SK-MEL-5 (cell line): ENCODE measurements around the gene SLC5A9. TPM values are rescaled to one million over a fixed set of nuclear protein-coding genes. Genes with fewer than 3 reads are reported as not detected.
A peak's percentile ranks its signal among the peaks of the same experiment; 100 is the strongest.

ENCODE experiments used
- DNase-seq: peaks from one replicate; pipeline ENCODE4 v3.0.0-alpha.2; 2016; ENCODE audit warnings: low read depth, low spot score
- in situ Hi-C: cut with HindIII; loops from 2 replicates; pipeline ENCODE4 v1.10.0; 2016; ENCODE audit warnings: low sequenced_read_pairs, high pct_unique_total_duplicates, low pct_unique_long_range_greater_than_20kb
- polyA plus RNA-seq, 2 experiments: library from polyadenylated mRNA; depleted of rRNA; stranded (reverse); fragments of >200 nt; gene quantifications; 2 replicates each; pipeline ENCODE4 v1.2.3, GENCODE V29; 2015
- total RNA-seq: library from RNA; depleted of rRNA; stranded (reverse); fragments of >200 nt; shearing (Covaris generic); gene quantifications from 2 replicates; pipeline ENCODE4 v1.2.3, GENCODE V29; 2014; rRNA removed

The SLC5A9 gene
- 0.74 and 0.85 TPM in 2 replicates for total RNA-seq
- 0.27 and 0.99 TPM in 2 replicates for polyA plus RNA-seq (2015; cell fraction: cytosol; rRNA removed)
- not detected in 2 replicates for polyA plus RNA-seq (2015; cell fraction: nucleus; rRNA removed)

- no peak for DNase-seq
- in situ Hi-C loops: no loop called here
Observed at GRCh38 chr1:48222501-48223242, at the start of gene SLC5A9. SLC5A9 (plus strand) TSS chr1:48222716; CDS start chr1:48222737, 21 bp downstream.

- in situ Hi-C loops: no loop called here
- no peak for DNase-seq
Observed at GRCh38 chr1:48175116-48175515, 47.4 kb upstream of the SLC5A9 start.

- DNase-seq: no peak
- in situ Hi-C loops: no loop called here
Observed at GRCh38 chr1:48177257-48177656, 45.3 kb upstream of the SLC5A9 start.

DNA sequence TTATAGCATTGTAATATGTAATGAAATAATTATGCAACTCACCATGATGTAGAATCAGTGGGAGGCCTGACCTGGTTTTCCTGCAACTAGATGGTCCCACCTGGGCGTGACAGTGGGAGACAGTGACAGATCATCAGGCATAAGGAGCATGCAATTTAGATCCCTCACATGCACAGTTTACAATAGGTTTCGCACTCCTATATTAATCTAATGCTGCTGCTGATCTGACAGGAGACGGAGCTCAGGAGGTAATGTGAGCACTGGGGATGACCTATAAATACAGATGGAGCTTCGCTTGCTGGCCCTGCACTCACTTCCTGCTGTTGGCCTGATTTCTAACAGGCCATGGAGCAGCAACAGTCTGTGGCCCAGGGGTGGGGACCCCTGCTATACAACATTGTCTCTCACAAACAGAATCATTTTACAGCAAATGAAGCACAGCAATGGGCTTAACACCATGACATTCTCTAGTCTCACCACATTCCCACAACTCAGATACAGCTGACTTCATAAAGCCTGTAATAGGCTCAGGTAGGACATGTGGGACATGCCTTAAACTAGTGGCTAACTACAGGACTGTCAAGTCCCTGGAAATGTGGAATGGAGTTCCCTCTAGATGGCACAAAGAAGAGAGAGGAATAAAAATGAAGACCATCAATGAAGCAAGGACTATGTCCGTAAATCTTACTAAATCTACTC, 40.7 kb upstream of the SLC5A9 start:
- in situ Hi-C loops: no loop called here
- DNase-seq: no peak

GRCh38 chr1:48182439-48182838, 40.1 kb upstream of the SLC5A9 start:
- in situ Hi-C loops: no loop called here
- DNase-seq: no peak

DNA sequence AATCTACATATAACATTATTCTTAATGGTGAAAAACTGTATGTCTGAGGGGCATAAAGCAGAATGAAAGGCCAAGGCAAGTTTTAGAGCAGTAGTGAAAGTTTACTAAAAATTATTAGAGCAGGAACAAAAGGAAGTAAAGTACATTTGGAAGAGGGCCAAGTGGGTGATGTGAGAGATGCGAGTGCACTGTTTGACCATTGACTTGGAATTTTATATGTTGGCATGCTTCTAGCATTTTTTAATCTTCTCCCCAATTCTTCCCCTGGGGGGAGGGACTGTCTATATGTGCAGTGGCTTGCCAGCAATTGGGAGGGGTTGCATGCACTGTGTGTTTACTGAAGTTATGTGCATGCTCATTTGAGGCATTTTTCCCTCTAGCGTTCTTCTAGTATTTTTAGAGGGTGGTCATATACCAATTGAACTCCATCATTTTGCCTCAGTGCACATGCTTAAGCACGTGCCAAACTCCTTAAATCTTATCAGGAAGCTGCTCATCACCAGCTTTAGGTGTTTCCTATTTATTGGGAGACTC, 36.1 kb upstream of the SLC5A9 start:
- in situ Hi-C loops: no loop called here
- no peak for DNase-seq

DNA sequence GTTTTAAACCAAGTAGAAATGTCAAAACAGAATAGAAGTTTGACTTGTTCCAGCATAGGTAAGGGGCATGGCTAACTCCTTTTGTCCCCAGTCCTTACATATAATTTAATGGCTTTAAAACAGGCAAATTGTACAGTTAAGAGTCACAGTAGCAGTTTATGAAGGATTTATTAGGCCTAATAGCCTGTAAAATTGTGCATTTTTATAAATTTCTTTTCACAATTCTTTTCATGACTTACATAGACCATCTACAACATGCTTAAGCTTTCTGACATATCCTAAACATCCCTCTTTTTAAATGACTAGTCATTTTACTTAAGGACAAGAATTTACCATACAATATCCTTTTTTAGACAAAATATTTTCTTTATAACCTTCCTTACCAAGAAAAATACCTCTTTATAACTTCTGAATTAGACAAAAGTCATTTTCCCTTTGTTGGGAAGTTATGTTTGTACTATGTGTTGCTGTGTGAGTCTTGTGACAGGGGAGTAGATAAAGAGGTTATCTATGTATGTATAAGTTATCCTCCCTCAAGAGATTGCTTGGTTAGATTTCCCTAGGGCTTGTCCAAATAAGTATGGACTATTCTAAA, 34.5 kb upstream of the SLC5A9 start:
- in situ Hi-C loops: no loop called here

GRCh38 chr1:48190881-48191280, 31.6 kb upstream of the SLC5A9 start:
- in situ Hi-C loops: no loop called here
- no peak for DNase-seq

More for the DNA sequence above, 34.5 kb upstream of the SLC5A9 start:
- no peak for DNase-seq

DNA sequence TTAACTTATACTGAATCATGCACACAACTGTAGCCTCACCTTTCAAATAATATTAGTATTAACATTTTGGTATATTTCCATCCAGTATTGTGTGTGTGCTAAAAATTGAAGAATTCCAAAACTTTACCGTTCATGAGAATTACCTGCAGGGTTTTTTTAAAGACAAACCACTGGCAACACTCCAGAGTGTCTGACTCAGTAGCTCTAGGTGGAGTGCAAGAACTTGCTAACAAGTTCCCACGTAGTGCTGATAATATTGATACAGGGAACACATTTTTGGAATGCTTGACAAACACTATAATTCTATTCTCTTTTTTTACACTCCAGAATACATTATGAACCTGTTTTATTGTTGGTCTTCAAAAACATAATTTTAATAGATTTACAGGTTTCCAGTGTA, 27.7 kb upstream of the SLC5A9 start:
- no peak for DNase-seq
- in situ Hi-C loops: no loop called here

DNA sequence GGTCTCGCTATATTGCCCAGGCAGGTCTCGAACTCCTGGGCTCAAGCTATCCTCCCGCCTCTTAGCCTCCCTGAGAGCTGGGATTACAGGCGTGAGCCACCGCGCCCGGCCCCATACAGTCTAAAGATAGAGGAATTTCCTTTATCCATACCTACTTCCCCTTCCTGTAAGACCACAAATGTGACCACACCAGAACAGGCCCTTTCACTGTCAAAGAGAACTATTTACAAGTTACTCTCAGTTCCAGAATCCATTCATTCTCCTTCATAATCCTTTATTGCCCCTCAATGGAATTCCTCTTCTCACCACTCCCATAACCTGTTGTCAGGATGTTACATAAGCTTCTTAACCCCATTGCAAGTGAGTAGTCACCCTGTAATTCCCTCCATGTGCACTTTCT, 26.3 kb upstream of the SLC5A9 start:
- in situ Hi-C loops: no loop called here
- peak; percentile 39 for DNase-seq

DNA sequence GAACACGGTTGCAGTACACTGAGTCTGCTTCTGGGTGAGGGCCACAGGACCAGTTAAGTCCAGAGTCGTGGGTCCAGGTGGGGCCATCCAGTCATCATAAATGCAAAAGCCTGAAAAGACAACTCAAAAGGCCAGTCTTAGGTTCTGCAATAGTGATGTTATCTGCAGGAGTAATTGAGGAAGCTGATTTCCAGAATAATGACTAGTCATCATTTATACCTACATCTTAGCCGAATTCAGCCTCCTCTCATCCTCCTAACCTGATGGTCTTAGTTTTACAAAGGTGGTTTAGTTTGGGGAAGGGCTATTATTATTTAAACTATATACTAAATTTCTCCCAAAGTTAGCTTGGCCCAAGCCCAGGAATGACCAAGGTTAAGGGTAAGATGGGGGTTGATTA, 23.5 kb upstream of the SLC5A9 start:
- in situ Hi-C loops: no loop called here
- DNase-seq: no peak

GRCh38 chr1:48200166-48200900, 22.2 kb upstream of the SLC5A9 start:
- no peak for DNase-seq
- in situ Hi-C loops: no loop called here

- in situ Hi-C loops: no loop called here
- peak; percentile 71 for DNase-seq
Observed at GRCh38 chr1:48202030-48202752, 20.3 kb upstream of the SLC5A9 start.

DNA sequence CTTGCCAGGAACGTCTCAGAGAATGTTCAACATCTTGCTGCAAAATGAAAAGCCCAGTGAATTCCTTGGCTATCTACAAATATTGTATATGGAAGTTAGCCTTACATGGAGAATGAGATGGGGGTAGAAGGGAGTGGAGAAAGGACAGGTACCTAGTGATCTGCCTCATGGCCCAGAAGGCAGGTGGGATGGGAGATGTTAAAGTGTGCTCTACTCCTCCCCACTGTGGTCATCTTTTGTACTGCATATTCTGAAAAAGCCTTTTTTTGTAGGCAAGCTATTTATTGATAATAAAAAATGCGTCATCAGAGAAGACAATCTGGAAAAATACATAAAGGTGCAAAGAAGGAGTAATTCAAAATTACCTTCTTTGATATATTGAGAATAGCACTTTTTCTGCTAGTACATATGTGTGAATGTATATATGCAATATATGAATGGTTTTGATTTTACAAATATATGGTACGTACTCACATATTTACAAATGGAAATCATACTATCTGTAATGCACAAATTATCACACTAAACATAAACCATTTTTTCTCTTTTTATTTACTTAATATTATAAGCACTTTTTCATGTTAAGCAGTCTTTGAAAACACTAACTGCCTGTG, 19.1 kb upstream of the SLC5A9 start:
- peak; percentile 63 for DNase-seq
- in situ Hi-C loops: no loop called here

DNA sequence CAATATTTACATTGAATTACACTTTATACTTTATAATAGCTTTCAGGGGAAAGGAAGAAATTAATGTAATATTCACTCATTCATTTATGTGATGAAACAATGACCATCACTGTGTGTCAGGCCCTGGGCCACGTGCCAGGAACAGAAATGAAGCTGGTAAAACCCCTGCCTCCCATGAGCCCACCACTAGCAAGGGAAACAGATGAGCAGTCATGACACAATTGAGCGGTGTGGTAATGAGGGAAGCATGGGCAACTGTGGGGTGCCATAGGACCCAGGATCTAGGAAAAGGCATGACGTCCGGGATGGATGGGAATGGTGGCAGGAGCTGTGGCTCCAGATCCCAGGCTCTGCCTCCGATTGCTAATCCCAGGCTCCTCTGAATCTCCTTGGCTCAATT, 17.0 kb upstream of the SLC5A9 start:
- no peak for DNase-seq
- in situ Hi-C loops: no loop called here

GRCh38 chr1:48206371-48206770, 16.1 kb upstream of the SLC5A9 start:
- in situ Hi-C loops: no loop called here
- no peak for DNase-seq

DNA sequence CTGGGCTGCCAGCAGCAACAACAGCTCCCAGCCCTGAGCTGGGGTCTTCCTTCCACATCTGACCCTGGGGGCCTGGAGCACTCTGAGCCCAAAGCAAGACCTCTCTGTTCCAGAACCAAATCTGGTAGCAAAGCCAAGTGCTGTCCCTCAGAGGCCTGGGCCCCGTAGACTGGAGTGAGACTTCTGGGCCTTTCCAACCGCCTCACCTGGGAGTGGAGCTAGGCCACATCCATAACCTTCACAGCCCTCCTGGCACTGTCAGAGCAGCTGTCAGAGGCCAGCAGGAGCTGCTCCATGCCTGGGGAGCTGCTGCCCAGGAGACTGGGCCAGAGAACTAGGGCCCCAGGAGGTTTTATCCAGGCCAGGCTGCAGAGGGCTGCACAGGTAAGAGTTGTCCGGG, 15.4 kb upstream of the SLC5A9 start:
- in situ Hi-C loops: no loop called here
- no peak for DNase-seq
